Breast epithelium (tissue), 4 donors: ENCODE measurements around the gene C19orf33. TPM values are rescaled to one million over a fixed set of nuclear protein-coding genes. Genes with fewer than 3 reads are reported as not detected.
A peak's percentile ranks its signal among the peaks of the same experiment; 100 is the strongest.

Experiments
- DNase-seq, 2 donors: peaks; one replicate each; pipeline ENCODE4 v3.0.0-alpha.2; 2019; ENCODE audit warnings: low spot score in 2 of 2
- H3K27ac ChIP-seq, 2 donors: fragments of 200-600 bp; sonication (generic) in 1 of 2; one replicate each; pipeline ENCODE4 v1.5.1; 2016 to 2019; ENCODE audit warnings: mild to moderate bottlenecking in 1 of 2
- H3K27me3 ChIP-seq, 2 donors: fragments of 200-600 bp; sonication (generic) in 1 of 2; one replicate each; pipeline versions ENCODE4 v1.5.1 to v1.6.0; 2017 to 2019; ENCODE audit warnings: control low read depth in 1 of 2, mild to moderate bottlenecking in 1 of 2
- H3K36me3 ChIP-seq: fragments of 200-600 bp; one replicate; pipeline ENCODE4 v1.5.1; 2019
- H3K4me1 ChIP-seq, 2 donors: fragments of 200-600 bp; sonication (generic); one replicate each; pipeline ENCODE4 v1.5.1; 2016 to 2019; ENCODE audit warnings: control low read depth in 1 of 2
- H3K4me3 ChIP-seq, 3 donors: fragments of 200-600 bp; sonication (generic); 1 replicate in 2 of 3; 2 replicates in 1 of 3; pipeline ENCODE4 v1.5.1; 2016 to 2019; ENCODE audit warnings: mild to moderate bottlenecking in 3 of 3, moderate library complexity in 2 of 3
- H3K9me3 ChIP-seq, 2 donors: fragments of 200-600 bp; sonication (generic) in 1 of 2; one replicate each; pipeline ENCODE4 v1.5.1; 2016 to 2019; ENCODE audit warnings: control low read depth in 1 of 2
- POLR2A ChIP-seq: fragments of 450-650 bp; IDR thresholded peaks from one replicate; pipeline ENCODE4 v1.6.1; 2016; ENCODE audit warnings: antibody characterized with exemption, mild to moderate bottlenecking, moderate library complexity
- POLR2AphosphoS5 ChIP-seq, 3 donors: sonication (generic); formaldehyde crosslinking; IDR thresholded peaks; one replicate each; pipeline ENCODE4 v1.6.1; 2017; ENCODE audit warnings: antibody characterized with exemption in 3 of 3
- intact Hi-C: fragments of 100-400 bp; cut with DNase I; formaldehyde crosslinking; loops from one replicate; pipeline ENCODE4 v1.15.1; 2023; ENCODE audit warnings: low total_unique reads
- total RNA-seq, 3 donors: library from RNA; depleted of rRNA; stranded (reverse); fragments of >200 nt; gene quantifications; one replicate each; pipeline ENCODE4 v1.1.0, GENCODE V29; 2016
- TF ChIP-seq, protein P1 (sequence below), 3 donors: fragments of 450-650 bp; IDR thresholded peaks; one replicate each; pipeline ENCODE4 v1.5.1; 2016 to 2017; ENCODE audit warnings: antibody characterized with exemption in 3 of 3, mild to moderate bottlenecking in 3 of 3, moderate library complexity in 3 of 3

Gene C19orf33
- total RNA-seq, 3 donors from 2014 or later: 3.5 to 19.3 (median 13.1) TPM

DNA sequence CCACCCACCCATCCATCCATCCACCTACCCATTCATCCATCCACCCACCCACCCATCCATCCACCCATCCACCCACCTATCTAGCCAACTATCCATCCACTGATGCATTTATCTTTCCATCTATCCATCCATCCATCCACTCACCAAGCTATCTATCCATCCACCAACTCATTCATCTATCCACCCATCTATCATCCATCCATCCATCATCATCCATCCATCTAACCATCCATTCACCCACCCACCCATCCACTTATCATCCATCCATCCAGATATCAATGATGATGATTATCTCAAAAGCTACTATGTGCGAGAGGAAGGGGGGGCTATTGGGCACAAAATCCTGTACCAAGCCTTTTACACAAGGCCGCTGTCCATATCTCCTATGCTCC lies 6.2 kb downstream of the C19orf33 start:
- DNase-seq: no peak
- no peak overlapping the region for H3K27ac ChIP-seq
- no peaks in the 10 kb centered on the region for H3K27me3 ChIP-seq
- no peak overlapping the region for H3K4me3 ChIP-seq
- H3K4me1 ChIP-seq: no peaks in the 10 kb centered on the region
- TF ChIP-seq POLR2A (no peak), POLR2AphosphoS5 (IDR thresholded peaks at IDR 0.05) (no peak)
- TF ChIP-seq, protein P1, sequence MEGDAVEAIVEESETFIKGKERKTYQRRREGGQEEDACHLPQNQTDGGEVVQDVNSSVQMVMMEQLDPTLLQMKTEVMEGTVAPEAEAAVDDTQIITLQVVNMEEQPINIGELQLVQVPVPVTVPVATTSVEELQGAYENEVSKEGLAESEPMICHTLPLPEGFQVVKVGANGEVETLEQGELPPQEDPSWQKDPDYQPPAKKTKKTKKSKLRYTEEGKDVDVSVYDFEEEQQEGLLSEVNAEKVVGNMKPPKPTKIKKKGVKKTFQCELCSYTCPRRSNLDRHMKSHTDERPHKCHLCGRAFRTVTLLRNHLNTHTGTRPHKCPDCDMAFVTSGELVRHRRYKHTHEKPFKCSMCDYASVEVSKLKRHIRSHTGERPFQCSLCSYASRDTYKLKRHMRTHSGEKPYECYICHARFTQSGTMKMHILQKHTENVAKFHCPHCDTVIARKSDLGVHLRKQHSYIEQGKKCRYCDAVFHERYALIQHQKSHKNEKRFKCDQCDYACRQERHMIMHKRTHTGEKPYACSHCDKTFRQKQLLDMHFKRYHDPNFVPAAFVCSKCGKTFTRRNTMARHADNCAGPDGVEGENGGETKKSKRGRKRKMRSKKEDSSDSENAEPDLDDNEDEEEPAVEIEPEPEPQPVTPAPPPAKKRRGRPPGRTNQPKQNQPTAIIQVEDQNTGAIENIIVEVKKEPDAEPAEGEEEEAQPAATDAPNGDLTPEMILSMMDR (IDR thresholded peaks at IDR 0.05): no peak
- H3K36me3 ChIP-seq: no peaks in the 10 kb centered on the region
- intact Hi-C loops: no loop called here
- H3K9me3 ChIP-seq: no peaks in the 10 kb centered on the region

DNA sequence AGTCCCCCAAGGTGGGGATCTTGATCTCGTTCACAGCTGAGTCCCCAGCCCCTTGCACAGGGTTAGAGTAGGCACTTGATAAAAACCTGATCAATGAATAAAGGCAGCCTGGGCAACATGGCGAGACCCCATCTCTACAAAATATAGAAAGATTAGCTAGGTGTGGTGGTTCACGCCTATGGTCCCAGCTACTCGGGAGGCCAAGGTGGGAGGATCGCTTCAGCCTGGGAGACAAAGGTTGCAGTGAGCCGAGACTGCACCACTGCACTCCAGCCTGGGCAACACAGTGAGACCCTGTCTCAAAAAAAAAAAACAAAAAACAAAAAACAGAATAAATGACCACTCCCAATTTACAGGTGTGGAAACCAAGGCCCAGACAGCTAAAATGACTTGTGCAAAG lies 6.9 kb downstream of the C19orf33 start:
- H3K27me3 ChIP-seq: no peaks in the 10 kb centered on the region
- TF ChIP-seq POLR2A: no peak
- no peaks in the 10 kb centered on the region for H3K9me3 ChIP-seq
- H3K27ac ChIP-seq: no peak overlapping the region
- no peak for DNase-seq
- intact Hi-C loops: no loop called here
- no peaks in the 10 kb centered on the region for H3K4me1 ChIP-seq
- no peak overlapping the region for H3K4me3 ChIP-seq
- no peaks in the 10 kb centered on the region for H3K36me3 ChIP-seq

DNA sequence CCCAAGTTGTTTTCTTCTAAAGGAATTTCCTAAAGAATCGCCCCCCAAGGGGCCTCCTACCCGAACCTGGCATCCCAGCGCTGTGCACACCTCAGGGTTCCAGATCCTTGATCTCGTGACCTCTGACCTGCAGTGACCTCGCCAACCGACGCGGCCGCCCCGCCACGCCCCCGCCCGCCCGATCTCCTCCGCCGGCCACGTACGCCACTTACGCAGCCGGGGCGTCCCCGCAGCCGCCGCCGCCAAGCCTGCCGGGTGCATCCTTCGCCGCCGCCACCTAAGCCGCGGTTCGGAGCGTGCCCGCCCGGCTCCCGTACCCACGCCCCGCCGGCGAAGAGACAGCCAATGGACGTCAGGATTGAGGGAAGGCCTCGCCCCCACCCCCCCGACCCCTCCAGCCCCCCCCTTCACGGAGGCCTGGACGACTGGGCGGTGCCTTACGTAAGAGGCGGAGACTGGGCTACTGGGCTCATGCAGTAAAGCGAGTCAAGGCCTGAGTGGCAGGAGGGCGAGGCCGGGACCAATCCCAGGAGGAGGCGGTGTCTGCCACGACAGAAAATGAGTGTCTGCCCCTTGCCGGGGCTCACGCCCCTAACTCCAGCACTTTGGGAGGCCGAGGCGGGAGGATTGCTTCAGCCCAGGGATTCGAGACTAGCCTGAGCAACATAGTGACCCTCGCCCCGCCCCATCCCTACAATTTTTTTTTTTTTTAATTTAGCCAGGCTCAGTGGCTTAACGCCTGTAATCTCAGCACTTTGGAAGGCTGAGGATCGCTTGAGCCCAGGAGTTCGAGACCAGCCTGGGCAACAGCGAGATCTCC lies 11.8 kb downstream of the C19orf33 start, which contains the start of gene YIF1B:
YIF1B (minus strand) TSS at position 291 of the 820 bp plus-strand sequence; CDS start at position 261, 30 bp downstream.
- TF ChIP-seq, protein P1 (IDR thresholded peaks at IDR 0.05): no peak
- TF ChIP-seq POLR2AphosphoS5 (IDR thresholded peaks at IDR 0.05) (peak; percentile 28 to 53 (median 33)), POLR2A (no peak)
- H3K9me3 ChIP-seq: no peaks in the 10 kb centered on the region
- H3K4me3 ChIP-seq: peak within 1 kb of the TSS; percentile 52 to 71 (median 66)
- intact Hi-C loops: no loop called here
- peak within 1 kb of the TSS; percentile 84 to 87 for H3K27ac ChIP-seq
- peak; percentile 96 to 98 for DNase-seq
- no peaks in the 10 kb centered on the region for H3K4me1 ChIP-seq
- no peaks in the 10 kb centered on the region for H3K27me3 ChIP-seq
- H3K36me3 ChIP-seq: no peaks in the 10 kb centered on the region

DNA sequence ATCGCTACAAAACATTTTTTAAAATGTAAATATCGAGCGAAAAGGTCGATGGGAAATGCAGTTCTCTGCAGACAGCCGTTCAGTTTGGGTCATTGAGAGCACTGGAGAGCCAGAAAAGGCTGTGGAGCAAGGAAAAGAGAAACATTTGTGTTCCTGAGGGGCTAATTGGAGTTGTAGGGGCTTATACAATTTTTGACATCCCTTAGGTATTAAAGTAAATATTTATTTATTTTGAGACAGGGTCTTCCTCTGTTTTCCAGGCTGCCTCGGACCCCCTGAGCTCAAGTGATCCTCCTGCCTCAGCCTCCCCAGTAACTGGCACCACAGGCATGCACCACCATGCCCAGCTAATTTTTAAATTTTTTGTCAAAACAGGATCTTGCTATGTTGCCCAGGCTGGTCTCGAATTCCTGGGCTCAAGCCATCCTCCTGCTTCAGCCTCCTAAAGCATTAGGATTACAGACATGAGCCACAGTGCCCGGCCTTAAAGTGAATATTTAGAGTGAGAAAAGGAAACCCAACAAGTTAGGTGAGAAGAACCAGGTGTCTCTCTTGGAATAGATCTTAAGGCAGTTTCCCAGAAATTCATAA lies 12.5 kb downstream of the C19orf33 start:
- Histone ChIP-seq H3K36me3 (no peaks in the 10 kb centered on the region), H3K27me3 (no peaks in the 10 kb centered on the region), H3K9me3 (no peaks in the 10 kb centered on the region), H3K4me1 (no peaks in the 10 kb centered on the region), H3K27ac (peak overlapping the region; percentile 84 to 87), H3K4me3 (peak overlapping the region; percentile 52 to 71 (median 66))
- intact Hi-C loops: no loop called here
- no peak for DNase-seq
- TF ChIP-seq, protein P1 (IDR thresholded peaks at IDR 0.05): no peak
- TF ChIP-seq POLR2AphosphoS5 (IDR thresholded peaks at IDR 0.05): no peak
- no peak for TF ChIP-seq POLR2A

DNA sequence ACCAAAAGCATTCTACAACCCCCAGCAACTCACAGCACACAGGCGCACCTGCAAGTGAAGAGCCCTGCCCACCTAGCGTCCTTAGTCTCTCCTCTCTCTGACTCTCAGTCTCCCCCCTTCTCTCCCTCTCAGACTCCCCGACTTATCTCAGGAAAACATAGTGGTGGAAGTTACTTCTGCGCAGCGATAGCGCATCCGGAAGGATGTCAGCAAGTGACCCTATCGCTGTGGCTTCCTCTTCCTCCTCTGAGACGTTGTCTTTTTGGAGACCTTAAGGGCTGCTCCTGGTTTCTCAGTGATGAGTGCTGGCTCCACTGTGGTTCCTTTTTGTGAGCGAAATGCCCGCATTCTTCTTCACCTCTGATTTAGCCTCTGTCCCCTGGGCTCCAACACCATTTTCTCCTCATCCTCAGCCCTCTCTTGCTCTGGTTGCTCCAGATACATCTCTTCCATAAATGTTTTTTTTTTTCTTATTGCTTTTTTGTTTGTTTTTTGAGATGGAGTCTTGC lies 13.1 kb downstream of the C19orf33 start:
- H3K27me3 ChIP-seq: no peaks in the 10 kb centered on the region
- H3K4me1 ChIP-seq: no peaks in the 10 kb centered on the region
- H3K36me3 ChIP-seq: no peaks in the 10 kb centered on the region
- H3K4me3 ChIP-seq: no peak overlapping the region
- H3K27ac ChIP-seq: no peak overlapping the region
- intact Hi-C loops: no loop called here
- TF ChIP-seq, protein P1 (IDR thresholded peaks at IDR 0.05): no peak
- TF ChIP-seq POLR2A (no peak), POLR2AphosphoS5 (IDR thresholded peaks at IDR 0.05) (no peak)
- H3K9me3 ChIP-seq: no peaks in the 10 kb centered on the region
- DNase-seq: no peak
